HG02642 (cell line): ENCODE data around the gene KRT75.

Experiments used
- ATAC-seq: cut with Tn5 transposase; IDR thresholded peaks from one replicate; pipeline ENCODE4 v1.9.1; 2021; ENCODE audit warnings: mild to moderate bottlenecking; ENCODE audit not compliant: unreplicated experiment, poor library complexity

The KRT75 gene

GRCh38 chr12:52398176-52398575 is 36.0 kb downstream of the KRT75 start:
- no peak for ATAC-seq

- no peak for ATAC-seq
Measured at GRCh38 chr12:52396656-52397055, 37.5 kb downstream of the KRT75 start.

- ATAC-seq = no peak
Measured at GRCh38 chr12:52395761-52396434, 38.3 kb downstream of the KRT75 start.

- ATAC-seq = no peak
Measured at GRCh38 chr12:52394836-52395405, 39.2 kb downstream of the KRT75 start.

- ATAC-seq = no peak
Measured at GRCh38 chr12:52392465-52393007, 41.6 kb downstream of the KRT75 start.

- ATAC-seq = no peak
Measured at GRCh38 chr12:52391618-52392002, 42.6 kb downstream of the KRT75 start.

GRCh38 chr12:52390739-52391617 is 43.2 kb downstream of the KRT75 start:
- ATAC-seq = no peak

GRCh38 chr12:52389313-52390207 is 44.6 kb downstream of the KRT75 start:
- no peak for ATAC-seq

- no peak for ATAC-seq
Measured at GRCh38 chr12:52387859-52388258, 46.3 kb downstream of the KRT75 start.

- ATAC-seq = no peak
Measured at GRCh38 chr12:52385226-52385702, 48.9 kb downstream of the KRT75 start, which contains the start of gene KRT84. Gene KRT84 (minus strand): TSS chr12:52385652. CDS start chr12:52385585, 67 bp downstream.

- ATAC-seq = no peak
Measured at GRCh38 chr12:52383331-52383730, 50.8 kb downstream of the KRT75 start.

GRCh38 chr12:52382854-52383253 is 51.3 kb downstream of the KRT75 start:
- no peak for ATAC-seq

GRCh38 chr12:52381206-52381605 is 53.0 kb downstream of the KRT75 start:
- ATAC-seq = no peak

- no peak for ATAC-seq
Measured at GRCh38 chr12:52380271-52380694, 53.9 kb downstream of the KRT75 start.

- ATAC-seq = no peak
Measured at GRCh38 chr12:52379536-52379935, 54.6 kb downstream of the KRT75 start.

- ATAC-seq = no peak
Measured at GRCh38 chr12:52378091-52378490, 56.1 kb downstream of the KRT75 start.

GRCh38 chr12:52377266-52377665 is 56.9 kb downstream of the KRT75 start:
- no peak for ATAC-seq
